ENCODE measurements around the gene KLF13. TPM values are rescaled to one million over a fixed set of nuclear protein-coding genes. Genes with fewer than 3 reads are reported as not detected.

Gene KLF13
- polyA plus RNA-seq, 1 donor (not counting 4 experiments of a cell fraction or from before 2014, with no cell fraction given): 66.7 TPM

- Histone ChIP-seq H3K9me3 (ENCODE audit: control insufficient read depth, low read depth, low read length) (no peaks in the 10 kb centered on the region), H3K4me2 (ENCODE audit: control insufficient read depth, extremely low read depth, insufficient read depth, low read depth, low read length) (peak overlapping the region; percentile 2), H3K9ac (ENCODE audit: control insufficient read depth, extremely low read depth, insufficient read depth, low read length) (peak overlapping the region; percentile 57), H3K79me2 (ENCODE audit: control insufficient read depth, insufficient read depth, low read length) (peaks cover 80% of the 10 kb centered on the region), H2AFZ (ENCODE audit: control insufficient read depth, low read length) (no peak overlapping the region), H3K4me3 (ENCODE audit: control insufficient read depth in 2 of 3, extremely low read depth in 1 of 3, insufficient read depth in 2 of 3, low read depth in 1 of 3, low read length in 3 of 3) (no peak overlapping the region), H3K27ac (ENCODE audit: control insufficient read depth, insufficient read depth, low read length) (peak overlapping the region; percentile 53), H3K36me3 (ENCODE audit: control insufficient read depth in 2 of 2, extremely low read depth in 1 of 2, insufficient read depth in 2 of 2, low read length in 2 of 2) (no peaks in the 10 kb centered on the region), H3K9me1 (ENCODE audit: control insufficient read depth, extremely low read depth, insufficient read depth, low read length) (peaks cover 6% of the 10 kb centered on the region), H4K20me1 (ENCODE audit: control insufficient read depth, extremely low read depth, insufficient read depth, low read length) (peaks cover 2% of the 10 kb centered on the region), H3K4me1 (ENCODE audit: control insufficient read depth, extremely low read depth, insufficient read depth, low read length) (peaks cover 72% of the 10 kb centered on the region), H3K27me3 (ENCODE audit: control insufficient read depth, extremely low read depth, insufficient read depth, low read length) (no peaks in the 10 kb centered on the region)
- no peak for TF ChIP-seq EZH2 (IDR thresholded peaks at IDR 0.05; ENCODE audit: low read length)
- TF ChIP-seq CTCF (optimal IDR thresholded peaks at IDR 0.05 in 1 of 3, IDR thresholded peaks at IDR 0.05 in 1 of 3, conservative IDR thresholded peaks at IDR 0.05 in 1 of 3; ENCODE audit: extremely low read depth in 1 of 3, insufficient read depth in 2 of 3, low read length in 3 of 3): no peak
- FAIRE-seq (no peak), DNase-seq (ENCODE audit: low read depth, low spot score) (no peak)
- dilution Hi-C loops (cut with MboI; ENCODE audit: extremely low pct_ligation_motif_present, low sequenced_read_pairs): no loop called here
Measured at GRCh38 chr15:31365032-31365654, 38.5 kb downstream of the KLF13 start.

- H3K9ac ChIP-seq (ENCODE audit: control insufficient read depth, extremely low read depth, insufficient read depth, low read length): peak overlapping the region; percentile 65
- no peak overlapping the region for H3K4me3 ChIP-seq (ENCODE audit: control insufficient read depth in 2 of 3, extremely low read depth in 1 of 3, insufficient read depth in 2 of 3, low read depth in 1 of 3, low read length in 3 of 3)
- H3K36me3 ChIP-seq (ENCODE audit: control insufficient read depth in 2 of 2, extremely low read depth in 1 of 2, insufficient read depth in 2 of 2, low read length in 2 of 2): no peaks in the 10 kb centered on the region
- DNase-seq (ENCODE audit: low read depth, low spot score): no peak
- H3K27me3 ChIP-seq (ENCODE audit: control insufficient read depth, extremely low read depth, insufficient read depth, low read length): no peaks in the 10 kb centered on the region
- H3K9me3 ChIP-seq (ENCODE audit: control insufficient read depth, low read depth, low read length): no peaks in the 10 kb centered on the region
- H2AFZ ChIP-seq (ENCODE audit: control insufficient read depth, low read length): no peak overlapping the region
- FAIRE-seq: no peak
- dilution Hi-C loops (cut with MboI; ENCODE audit: extremely low pct_ligation_motif_present, low sequenced_read_pairs): no loop called here
- H3K4me2 ChIP-seq (ENCODE audit: control insufficient read depth, extremely low read depth, insufficient read depth, low read depth, low read length): peak overlapping the region; percentile 67
- peaks cover 78% of the 10 kb centered on the region for H3K79me2 ChIP-seq (ENCODE audit: control insufficient read depth, insufficient read depth, low read length)
- H4K20me1 ChIP-seq (ENCODE audit: control insufficient read depth, extremely low read depth, insufficient read depth, low read length): peaks cover 2% of the 10 kb centered on the region
- H3K27ac ChIP-seq (ENCODE audit: control insufficient read depth, insufficient read depth, low read length): peak overlapping the region; percentile 53
- peaks cover 72% of the 10 kb centered on the region for H3K4me1 ChIP-seq (ENCODE audit: control insufficient read depth, extremely low read depth, insufficient read depth, low read length)
- peaks cover 6% of the 10 kb centered on the region for H3K9me1 ChIP-seq (ENCODE audit: control insufficient read depth, extremely low read depth, insufficient read depth, low read length)
- TF ChIP-seq CTCF (optimal IDR thresholded peaks at IDR 0.05 in 1 of 3, IDR thresholded peaks at IDR 0.05 in 1 of 3, conservative IDR thresholded peaks at IDR 0.05 in 1 of 3; ENCODE audit: extremely low read depth in 1 of 3, insufficient read depth in 2 of 3, low read length in 3 of 3): peak; percentile 26 to 82 (median 60)
- TF ChIP-seq EZH2 (IDR thresholded peaks at IDR 0.05; ENCODE audit: low read length): no peak
Measured at GRCh38 chr15:31365655-31366127, 39.1 kb downstream of the KLF13 start.
